ENCODE measurements around the gene DISC1. TPM values are rescaled to one million over a fixed set of nuclear protein-coding genes. Genes with fewer than 3 reads are reported as not detected.

DISC1 gene
- total and polyA plus RNA-seq, 2 of the 13 experiments (the other 11 are each of a cell fraction or from before 2014, with no cell fraction given), result 4.2 to 4.6 TPM

DNA sequence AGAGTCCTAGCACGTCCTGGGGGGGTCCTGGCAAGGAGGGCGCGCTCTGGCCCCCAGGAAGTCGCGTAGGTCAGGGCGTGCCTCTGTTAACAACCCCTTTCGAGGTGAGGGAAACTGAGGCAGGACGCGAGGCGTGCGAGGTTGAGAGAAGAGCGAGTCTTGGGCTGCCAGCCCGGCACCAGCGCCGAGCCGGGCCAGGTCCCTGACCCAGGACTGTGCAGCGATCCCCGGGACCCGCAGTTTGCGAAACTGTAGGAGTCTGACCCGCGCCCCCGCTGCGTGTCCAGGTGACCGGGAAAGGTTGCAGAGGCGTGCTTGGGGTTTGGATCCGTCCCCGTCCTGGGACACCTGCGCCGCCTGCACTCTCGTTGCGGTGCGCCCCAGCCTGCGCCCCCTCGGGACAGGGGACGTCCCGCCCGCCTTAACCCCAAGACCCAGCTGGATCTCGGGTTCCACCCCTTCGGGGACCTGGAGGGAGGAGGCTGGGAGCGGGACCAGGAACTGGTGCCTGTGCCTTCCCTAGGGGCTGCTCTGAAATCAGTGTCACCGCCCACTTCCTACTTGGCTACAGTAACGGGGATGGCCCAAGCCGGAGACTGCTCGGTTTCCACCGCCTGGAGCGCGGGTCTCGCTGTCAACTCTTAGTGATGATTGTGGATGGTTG, 493 bp downstream of the DISC1 start (continued):
- TF ChIP-seq ZBTB33 (CRISPR knock-in tag; IDR thresholded peaks at IDR 0.05) (no peak), SOX6 (IDR thresholded peaks at IDR 0.05) (no peak), SOX6 (CRISPR knock-in tag; IDR thresholded peaks at IDR 0.05) (peak; percentile 17; the same call in 1 of the 2 replicates), NPAS2 (CRISPR knock-in tag; IDR thresholded peaks at IDR 0.05; ENCODE audit: borderline replicate concordance) (no peak), ZKSCAN5 (CRISPR knock-in tag; IDR thresholded peaks at IDR 0.05) (no peak), ZBTB40 (IDR thresholded peaks at IDR 0.05) (no peak), ZBTB40 (CRISPR knock-in tag; IDR thresholded peaks at IDR 0.05) (no peak), ZGPAT (CRISPR knock-in tag; IDR thresholded peaks at IDR 0.05) (peak; percentile 54; the same call in 1 of the 2 replicates), ZNF761 (CRISPR knock-in tag; conservative IDR thresholded peaks at IDR 0.05) (peak; percentile 79; the same call in 1 of the 2 replicates)
- TF ChIP-seq, protein P1, sequence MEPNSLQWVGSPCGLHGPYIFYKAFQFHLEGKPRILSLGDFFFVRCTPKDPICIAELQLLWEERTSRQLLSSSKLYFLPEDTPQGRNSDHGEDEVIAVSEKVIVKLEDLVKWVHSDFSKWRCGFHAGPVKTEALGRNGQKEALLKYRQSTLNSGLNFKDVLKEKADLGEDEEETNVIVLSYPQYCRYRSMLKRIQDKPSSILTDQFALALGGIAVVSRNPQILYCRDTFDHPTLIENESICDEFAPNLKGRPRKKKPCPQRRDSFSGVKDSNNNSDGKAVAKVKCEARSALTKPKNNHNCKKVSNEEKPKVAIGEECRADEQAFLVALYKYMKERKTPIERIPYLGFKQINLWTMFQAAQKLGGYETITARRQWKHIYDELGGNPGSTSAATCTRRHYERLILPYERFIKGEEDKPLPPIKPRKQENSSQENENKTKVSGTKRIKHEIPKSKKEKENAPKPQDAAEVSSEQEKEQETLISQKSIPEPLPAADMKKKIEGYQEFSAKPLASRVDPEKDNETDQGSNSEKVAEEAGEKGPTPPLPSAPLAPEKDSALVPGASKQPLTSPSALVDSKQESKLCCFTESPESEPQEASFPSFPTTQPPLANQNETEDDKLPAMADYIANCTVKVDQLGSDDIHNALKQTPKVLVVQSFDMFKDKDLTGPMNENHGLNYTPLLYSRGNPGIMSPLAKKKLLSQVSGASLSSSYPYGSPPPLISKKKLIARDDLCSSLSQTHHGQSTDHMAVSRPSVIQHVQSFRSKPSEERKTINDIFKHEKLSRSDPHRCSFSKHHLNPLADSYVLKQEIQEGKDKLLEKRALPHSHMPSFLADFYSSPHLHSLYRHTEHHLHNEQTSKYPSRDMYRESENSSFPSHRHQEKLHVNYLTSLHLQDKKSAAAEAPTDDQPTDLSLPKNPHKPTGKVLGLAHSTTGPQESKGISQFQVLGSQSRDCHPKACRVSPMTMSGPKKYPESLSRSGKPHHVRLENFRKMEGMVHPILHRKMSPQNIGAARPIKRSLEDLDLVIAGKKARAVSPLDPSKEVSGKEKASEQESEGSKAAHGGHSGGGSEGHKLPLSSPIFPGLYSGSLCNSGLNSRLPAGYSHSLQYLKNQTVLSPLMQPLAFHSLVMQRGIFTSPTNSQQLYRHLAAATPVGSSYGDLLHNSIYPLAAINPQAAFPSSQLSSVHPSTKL (CRISPR knock-in tag; IDR thresholded peaks at IDR 0.05), result no peak
